ENCODE measurements around the gene MBD5.

GRCh38 chr2:148561389-148561788 is 540.5 kb downstream of the MBD5 start:
- TF ChIP-seq ARID4B (CRISPR knock-in tag; IDR thresholded peaks at IDR 0.05; ENCODE audit: borderline replicate concordance) = no peak
- TF ChIP-seq CTCF (IDR thresholded peaks at IDR 0.05) = no peak
- TF ChIP-seq CREB1 (CRISPR knock-in tag; IDR thresholded peaks at IDR 0.05) = no peak
- no peak for TF ChIP-seq PREB (CRISPR knock-in tag; IDR thresholded peaks at IDR 0.05; ENCODE audit: borderline replicate concordance)
- TF ChIP-seq ZSCAN18 (CRISPR knock-in tag; IDR thresholded peaks at IDR 0.05) = no peak
- no peak for TF ChIP-seq ATF3 (CRISPR knock-in tag; conservative IDR thresholded peaks at IDR 0.05)
- no peak for TF ChIP-seq STAT6 (CRISPR knock-in tag; conservative IDR thresholded peaks at IDR 0.05; ENCODE audit: low read depth)
